Subcutaneous abdominal adipose tissue (tissue), 5 donors: ENCODE results near the gene NCOA5.
A peak's percentile ranks its signal among the peaks of the same experiment; 100 is the strongest.

Experiments used
- H3K27ac ChIP-seq: one replicate; pipeline ENCODE4 v1.7.0; 2013; ENCODE audit warnings: low read depth, mild to moderate bottlenecking, inconsistent platforms, low read length, moderate library complexity
- H3K27me3 ChIP-seq, 5 donors: one replicate each; pipeline ENCODE4 v1.7.0; 2013; ENCODE audit warnings: low read length in 5 of 5, inconsistent platforms in 1 of 5; ENCODE audit not compliant: control insufficient read depth in 5 of 5, insufficient read depth in 4 of 5
- H3K36me3 ChIP-seq, 5 donors: one replicate each; pipeline ENCODE4 v1.7.0; 2013; ENCODE audit warnings: low read length in 5 of 5; ENCODE audit not compliant: control insufficient read depth in 5 of 5, insufficient read depth in 5 of 5
- H3K4me1 ChIP-seq, 5 donors: one replicate each; pipeline ENCODE4 v1.7.0; 2013; ENCODE audit warnings: low read length in 5 of 5, mild to moderate bottlenecking in 3 of 5, moderate library complexity in 1 of 5; ENCODE audit not compliant: control insufficient read depth in 5 of 5, insufficient read depth in 5 of 5
- H3K4me3 ChIP-seq, 5 donors: one replicate each; pipeline ENCODE4 v1.7.0; 2013; ENCODE audit warnings: low read length in 5 of 5, low read depth in 1 of 5
- H3K9ac ChIP-seq, 5 donors: one replicate each; pipeline ENCODE4 v1.7.0; 2013; ENCODE audit warnings: low read length in 5 of 5, mild to moderate bottlenecking in 4 of 5, moderate library complexity in 3 of 5
- H3K9me3 ChIP-seq, 5 donors: one replicate each; pipeline ENCODE4 v1.7.0; 2013; ENCODE audit warnings: low read length in 5 of 5; ENCODE audit not compliant: control insufficient read depth in 5 of 5
- donor health status: healthy.
- donor health status: healthy.
- donor health status: healthy.
- donor health status: healthy.
- donor health status: healthy.

Gene NCOA5

DNA sequence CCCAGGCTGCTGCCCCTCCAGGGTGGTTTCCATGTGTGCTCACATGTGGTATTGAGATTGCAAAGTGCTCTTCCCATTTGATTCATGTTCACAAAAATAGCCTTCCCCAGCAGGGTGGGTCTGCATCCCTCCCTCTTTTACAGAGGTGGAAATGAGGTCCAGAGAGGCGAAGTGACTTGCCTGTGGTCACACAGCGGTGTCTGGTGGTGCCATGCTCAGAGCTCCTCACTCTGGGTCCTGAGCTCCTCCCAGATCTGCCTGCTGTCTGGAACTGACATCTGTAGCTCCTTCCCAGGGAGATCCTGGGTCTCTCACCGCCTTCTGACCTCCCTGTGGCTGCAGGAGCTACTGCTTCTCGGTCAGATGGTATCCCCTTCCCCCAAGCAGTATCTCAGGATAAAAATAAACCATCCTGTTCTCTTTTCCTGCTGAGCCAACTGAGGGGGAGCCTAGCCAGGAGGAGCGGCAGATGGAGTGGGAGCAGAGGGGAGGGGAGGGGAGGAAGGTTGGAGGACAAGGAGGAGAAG is 40.3 kb upstream of the NCOA5 start:
- Histone ChIP-seq H3K9me3 (no peaks in the 10 kb centered on the region), H3K9ac (no peak overlapping the region), H3K27ac (no peak overlapping the region), H3K27me3 (peaks cover 2 to 18% (median 13%) of the 10 kb centered on the region in 5 donors), H3K4me3 (no peak overlapping the region), H3K36me3 (peaks cover 0 to 34% (median 20%) of the 10 kb centered on the region in 5 donors), H3K4me1 (peaks cover 0 to 21% (median 5%) of the 10 kb centered on the region in 5 donors)

DNA sequence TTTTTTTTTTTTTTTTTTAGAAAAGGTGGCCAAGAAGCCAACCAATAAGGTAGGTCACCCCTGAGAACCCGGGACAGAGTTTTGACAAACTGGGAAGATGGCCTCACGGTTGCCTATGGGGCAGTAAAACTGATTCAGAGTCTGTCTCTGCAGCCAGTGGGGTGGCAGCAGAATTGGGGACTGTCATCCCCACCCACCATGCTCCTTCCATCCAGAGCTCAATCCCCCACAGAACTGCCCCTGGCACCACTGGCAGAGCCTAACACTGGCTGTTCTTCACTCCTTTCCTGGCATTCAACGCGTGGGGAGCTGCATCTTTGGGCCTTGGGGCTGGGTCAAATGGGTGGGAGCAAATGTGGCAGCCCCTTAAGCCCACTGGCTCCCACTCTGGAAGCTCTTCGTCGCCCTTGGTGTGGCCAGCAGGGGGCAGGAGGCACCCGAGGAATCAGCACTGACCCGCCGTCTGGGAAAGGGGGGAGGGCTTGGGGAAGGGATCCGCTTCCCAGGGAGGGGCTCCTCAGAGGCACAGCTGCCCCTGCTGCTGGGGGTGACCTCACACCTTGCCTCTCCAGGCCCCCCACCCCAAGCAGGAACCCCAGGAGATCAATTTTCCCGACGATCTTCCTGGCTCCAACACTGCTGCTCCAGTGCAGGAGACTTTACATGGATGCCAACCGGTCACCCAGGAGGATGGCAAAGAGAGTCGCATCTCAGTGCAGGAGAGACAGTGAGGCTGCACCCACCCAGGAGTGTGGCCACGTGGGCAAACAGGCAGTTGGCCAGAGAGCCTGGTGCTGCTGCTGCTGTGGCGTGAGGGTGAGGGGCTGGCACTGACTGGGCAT is 38.8 kb upstream of the NCOA5 start:
- H3K36me3 ChIP-seq, result peaks cover 0 to 45% (median 32%) of the 10 kb centered on the region in 5 donors
- no peak overlapping the region for H3K4me3 ChIP-seq
- H3K27me3 ChIP-seq, result peaks cover 2 to 14% (median 9%) of the 10 kb centered on the region in 5 donors
- H3K27ac ChIP-seq, result no peak overlapping the region
- peaks cover 0 to 23% (median 5%) of the 10 kb centered on the region in 5 donors for H3K4me1 ChIP-seq
- H3K9me3 ChIP-seq, result no peaks in the 10 kb centered on the region
- H3K9ac ChIP-seq, result no peak overlapping the region

DNA sequence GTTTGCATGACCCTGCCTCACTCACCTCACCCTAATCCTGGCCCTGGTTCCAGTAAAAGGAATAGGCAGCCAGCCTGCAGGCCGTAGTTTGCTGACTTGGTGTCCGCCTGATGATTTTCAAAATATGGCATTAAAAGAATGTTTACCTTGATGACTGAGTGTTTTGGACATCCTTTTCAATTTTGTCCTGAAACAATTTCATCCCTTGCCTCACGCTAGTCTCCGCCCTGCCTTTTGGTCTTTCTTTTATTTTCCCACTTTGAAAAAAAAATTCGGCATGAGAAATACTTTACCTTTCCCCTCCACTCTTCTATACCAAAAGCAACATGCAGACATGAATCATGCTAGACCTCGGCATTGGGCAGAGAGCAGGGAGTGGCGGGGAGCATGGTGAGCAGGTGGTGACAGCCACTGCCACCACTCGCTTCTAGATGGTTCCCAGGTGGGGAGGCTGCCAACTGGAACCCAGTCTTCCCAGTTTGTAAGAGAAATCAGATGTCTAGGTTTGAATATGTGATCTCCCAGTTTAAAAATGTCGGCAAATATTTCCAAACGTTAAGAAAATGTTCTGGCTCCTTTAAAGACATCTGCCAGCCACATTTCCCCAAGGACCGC is 37.7 kb upstream of the NCOA5 start:
- H3K4me1 ChIP-seq, result peaks cover 0 to 26% (median 0%) of the 10 kb centered on the region in 5 donors
- H3K36me3 ChIP-seq, result peaks cover 0 to 56% (median 42%) of the 10 kb centered on the region in 5 donors
- no peak overlapping the region for H3K9ac ChIP-seq
- H3K27ac ChIP-seq, result no peak overlapping the region
- no peaks in the 10 kb centered on the region for H3K9me3 ChIP-seq
- no peak overlapping the region for H3K4me3 ChIP-seq
- H3K27me3 ChIP-seq, result peaks cover 0 to 14% (median 6%) of the 10 kb centered on the region in 5 donors

DNA sequence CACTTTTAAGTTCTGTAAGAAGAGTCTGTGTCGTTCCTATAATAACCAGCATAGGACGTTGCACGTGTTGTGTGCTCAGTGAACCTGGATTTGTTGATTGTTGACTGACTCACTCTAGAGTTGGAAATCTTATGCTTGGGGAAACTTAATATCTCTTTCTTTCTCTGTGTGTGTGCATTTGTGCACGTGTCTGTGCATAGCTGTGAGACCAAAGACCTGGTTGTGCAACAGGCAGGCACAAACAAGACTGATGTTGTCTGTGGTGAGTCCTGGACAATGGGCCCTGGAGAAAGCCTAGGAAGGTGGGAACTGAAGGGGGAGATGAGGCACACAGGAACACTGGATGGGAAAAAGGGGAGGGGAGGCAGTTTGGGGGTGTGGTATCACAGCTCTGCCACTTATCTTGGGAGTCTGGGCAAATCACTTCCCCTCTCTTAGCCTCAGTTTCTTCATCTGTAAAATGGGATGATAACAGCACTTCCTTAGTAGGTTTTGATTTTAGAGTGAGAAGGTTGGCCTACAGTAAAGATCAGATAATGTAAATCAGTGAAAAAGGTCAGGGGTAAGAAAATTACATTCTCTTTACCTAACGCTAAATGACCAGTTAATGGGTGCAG is 36.8 kb upstream of the NCOA5 start:
- H3K27me3 ChIP-seq, result peaks cover 0 to 8% (median 0%) of the 10 kb centered on the region in 5 donors
- H3K27ac ChIP-seq, result no peak overlapping the region
- no peak overlapping the region for H3K4me3 ChIP-seq
- H3K9me3 ChIP-seq, result no peaks in the 10 kb centered on the region
- H3K4me1 ChIP-seq, result peaks cover 2 to 30% (median 7%) of the 10 kb centered on the region in 5 donors
- peaks cover 0 to 64% (median 47%) of the 10 kb centered on the region in 5 donors for H3K36me3 ChIP-seq
- H3K9ac ChIP-seq, result no peak overlapping the region

DNA sequence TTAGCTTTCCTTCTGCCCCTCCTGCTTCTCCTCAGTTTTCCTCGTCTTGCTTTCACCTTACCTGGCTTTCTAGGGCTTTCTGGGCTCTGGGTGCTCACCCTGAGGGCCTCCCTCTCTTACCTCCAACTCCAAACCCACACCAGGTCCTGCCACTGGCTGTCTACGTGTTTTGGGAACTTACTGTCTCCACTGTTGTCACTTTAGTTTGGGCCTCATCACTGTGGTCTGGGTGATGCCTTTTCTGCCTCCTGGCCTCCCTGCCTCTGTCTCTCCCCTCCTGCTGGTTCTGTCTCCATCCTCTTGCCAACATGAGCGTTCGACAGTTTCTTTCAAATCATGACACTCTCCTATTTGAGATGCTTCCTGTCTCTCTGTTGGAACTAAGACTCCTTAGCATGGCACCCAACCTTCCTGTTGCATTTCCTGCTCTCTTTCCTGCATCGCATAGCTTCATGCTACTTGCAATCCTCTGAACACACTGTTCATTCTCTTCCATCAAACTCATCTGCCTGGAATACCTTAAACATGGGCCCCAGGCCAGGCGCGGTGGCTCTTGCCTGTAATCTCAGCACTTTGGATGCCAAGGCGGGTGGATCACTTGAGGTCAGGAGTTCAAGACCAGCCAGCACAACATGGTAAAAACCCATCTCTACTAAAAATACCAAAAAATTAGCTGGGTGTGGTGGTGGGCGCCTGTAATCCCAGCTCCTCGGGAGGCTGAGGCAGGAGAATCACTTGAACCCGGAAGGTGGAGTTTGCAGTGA is 33.9 kb upstream of the NCOA5 start:
- Histone ChIP-seq H3K4me3 (no peak overlapping the region), H3K27ac (no peak overlapping the region), H3K27me3 (peaks cover 0 to under 1% (median 0%) of the 10 kb centered on the region in 5 donors), H3K9ac (no peak overlapping the region), H3K36me3 (peaks cover 0 to 60% (median 43%) of the 10 kb centered on the region in 5 donors), H3K9me3 (no peaks in the 10 kb centered on the region), H3K4me1 (peaks cover 6 to 49% (median 31%) of the 10 kb centered on the region in 5 donors)

DNA sequence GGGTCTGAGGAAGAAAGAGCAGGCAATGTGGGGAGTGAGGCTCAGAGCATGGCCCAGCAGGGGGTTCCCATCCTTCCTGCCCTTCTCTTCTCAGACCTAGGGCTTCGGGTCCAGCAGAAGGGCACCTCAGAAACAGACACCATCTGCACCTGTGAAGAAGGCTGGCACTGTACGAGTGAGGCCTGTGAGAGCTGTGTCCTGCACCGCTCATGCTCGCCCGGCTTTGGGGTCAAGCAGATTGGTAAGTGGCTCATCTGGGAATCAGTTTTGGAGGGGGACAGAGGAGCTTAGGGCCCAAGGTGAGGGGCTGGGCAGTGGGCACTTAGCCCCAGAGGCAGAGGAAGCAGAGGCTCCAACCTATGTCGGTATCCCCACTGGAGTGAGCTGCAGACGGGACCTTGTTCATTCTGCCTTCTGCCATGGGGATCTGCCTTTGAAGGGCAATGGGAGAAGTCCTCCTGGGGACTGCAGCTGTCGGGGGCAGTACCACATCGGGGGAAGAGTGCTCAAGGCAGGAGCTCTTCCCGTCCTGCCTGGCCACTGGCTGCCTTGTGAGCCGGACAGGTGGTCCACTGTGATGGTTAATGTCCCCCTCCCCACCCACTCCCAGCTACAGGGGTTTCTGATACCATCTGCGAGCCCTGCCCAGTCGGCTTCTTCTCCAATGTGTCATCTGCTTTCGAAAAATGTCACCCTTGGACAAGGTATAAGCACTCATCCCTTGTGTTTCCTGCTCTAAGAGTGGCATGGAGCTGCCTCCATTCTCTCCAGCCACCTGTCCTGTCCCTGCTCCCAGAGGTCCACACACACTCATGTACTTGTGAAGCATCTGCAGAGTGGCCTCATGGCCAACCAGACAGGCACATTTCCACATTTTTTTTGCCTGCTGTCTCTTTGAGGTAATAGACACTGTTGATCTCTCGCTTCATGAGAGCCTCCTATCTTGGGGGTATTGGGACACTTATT is 33.0 kb upstream of the NCOA5 start:
- Histone ChIP-seq H3K4me1 (peaks cover 8 to 52% (median 37%) of the 10 kb centered on the region in 5 donors), H3K9ac (no peak overlapping the region), H3K9me3 (no peaks in the 10 kb centered on the region), H3K27ac (no peak overlapping the region), H3K36me3 (peaks cover 0 to 54% (median 38%) of the 10 kb centered on the region in 5 donors), H3K4me3 (peak overlapping the region in 1 of 5 donors; percentile 25), H3K27me3 (no peaks in the 10 kb centered on the region)

DNA sequence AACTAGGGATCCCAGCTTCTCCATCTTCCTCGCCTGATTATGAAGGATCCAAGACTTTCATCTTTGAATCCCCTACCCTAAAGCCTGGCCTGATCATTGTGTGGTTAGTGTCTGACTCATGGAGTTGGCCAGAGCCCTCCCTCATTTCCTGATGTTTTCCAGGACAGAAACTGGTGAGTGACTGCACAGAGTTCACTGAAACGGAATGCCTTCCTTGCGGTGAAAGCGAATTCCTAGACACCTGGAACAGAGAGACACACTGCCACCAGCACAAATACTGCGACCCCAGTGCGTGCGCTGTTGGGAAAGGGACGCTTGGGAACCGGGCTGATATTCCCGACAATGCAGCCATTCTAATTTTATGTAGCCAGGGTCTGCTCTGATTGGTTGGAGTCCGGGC is 32.3 kb upstream of the NCOA5 start:
- H3K9ac ChIP-seq, result no peak overlapping the region
- H3K4me3 ChIP-seq, result peak overlapping the region in 2 of 5 donors; percentile 7 to 25
- H3K36me3 ChIP-seq, result peaks cover 0 to 48% (median 34%) of the 10 kb centered on the region in 5 donors
- peak overlapping the region; percentile 88 for H3K27ac ChIP-seq
- no peaks in the 10 kb centered on the region for H3K27me3 ChIP-seq
- H3K9me3 ChIP-seq, result no peaks in the 10 kb centered on the region
- H3K4me1 ChIP-seq, result peaks cover 8 to 55% (median 42%) of the 10 kb centered on the region in 5 donors

DNA sequence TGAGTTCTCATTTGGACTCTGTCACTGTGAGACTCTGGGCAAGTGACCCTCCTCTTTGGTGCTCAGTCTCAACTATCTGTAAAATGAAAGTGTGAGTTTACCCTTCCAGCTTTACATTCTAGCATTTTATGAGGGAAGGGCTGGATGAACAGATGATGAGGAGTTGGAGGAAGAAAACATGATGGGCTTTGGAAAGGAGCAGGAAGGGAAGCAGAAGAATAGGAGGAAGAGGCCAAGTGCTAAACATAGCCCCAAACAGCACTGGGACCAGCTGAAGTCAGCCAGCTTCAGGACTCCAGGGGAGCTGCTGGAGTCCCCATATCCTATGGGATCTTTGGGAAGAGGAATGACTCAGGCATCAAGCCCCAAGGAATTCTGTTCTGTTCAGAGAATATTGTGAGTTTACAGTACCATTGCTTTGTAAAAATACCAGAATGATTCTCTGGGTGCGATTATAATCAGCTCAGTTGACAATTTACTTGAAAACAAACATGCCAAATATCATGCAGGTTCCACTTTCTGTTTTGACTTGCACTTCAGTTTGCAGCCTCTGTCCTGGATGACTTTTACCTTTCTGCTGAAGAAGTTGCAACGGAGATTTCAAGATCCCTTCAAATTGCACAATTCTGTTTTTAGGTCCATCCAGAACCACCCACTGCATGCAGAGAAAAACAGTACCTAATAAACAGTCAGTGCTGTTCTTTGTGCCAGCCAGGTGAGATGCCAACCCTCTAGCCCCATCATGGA is 31.6 kb upstream of the NCOA5 start:
- Histone ChIP-seq H3K9ac (no peak overlapping the region), H3K27me3 (no peaks in the 10 kb centered on the region), H3K4me1 (peaks cover 8 to 55% (median 42%) of the 10 kb centered on the region in 5 donors), H3K4me3 (peak overlapping the region in 1 of 5 donors; percentile 25), H3K27ac (peak overlapping the region; percentile 88), H3K36me3 (peaks cover 0 to 43% (median 34%) of the 10 kb centered on the region in 5 donors), H3K9me3 (no peaks in the 10 kb centered on the region)
